DOHH2 (cell line): ENCODE data around the gene PGM5.

Source experiments
- H3F3A ChIP-seq: fragments of 200-600 bp; sonication (generic), shearing (Covaris generic); 2 replicates; pipeline ENCODE4 v1.6.0; 2016; ENCODE audit warnings: antibody characterized with exemption, mild to moderate bottlenecking; ENCODE audit not compliant: control insufficient read depth, insufficient read depth
- H3K27ac ChIP-seq: fragments of 200-600 bp; sonication (generic); 2 replicates; pipeline ENCODE4 v1.5.1; 2014; ENCODE audit warnings: low read depth, mild to moderate bottlenecking, low read length, moderate library complexity
- H3K27me3 ChIP-seq: fragments of 200-600 bp; sonication (generic); 2 replicates; pipeline ENCODE4 v1.6.1; 2014; ENCODE audit warnings: mild to moderate bottlenecking, low read length, mixed read lengths; ENCODE audit not compliant: control insufficient read depth
- H3K36me3 ChIP-seq: fragments of 200-600 bp; sonication (generic); 2 replicates; pipeline ENCODE4 v1.6.1; 2014; ENCODE audit warnings: mild to moderate bottlenecking, low read length, moderate library complexity, mixed read lengths; ENCODE audit not compliant: control insufficient read depth
- H3K4me1 ChIP-seq: fragments of 200-600 bp; sonication (generic); 2 replicates; pipeline ENCODE4 v1.6.1; 2014; ENCODE audit warnings: mild to moderate bottlenecking, low read length, mixed read lengths; ENCODE audit not compliant: control insufficient read depth
- H3K4me2 ChIP-seq: fragments of 200-600 bp; sonication (generic); 2 replicates; pipeline ENCODE4 v1.6.0; 2014; ENCODE audit warnings: mild to moderate bottlenecking, low read length, moderate library complexity
- H3K4me3 ChIP-seq: fragments of 200-600 bp; sonication (generic); 2 replicates; pipeline ENCODE4 v1.5.1; 2014; ENCODE audit warnings: mild to moderate bottlenecking, low read length, mixed read lengths
- H3K79me2 ChIP-seq: fragments of 200-600 bp; sonication (generic); 2 replicates; pipeline ENCODE4 v1.6.1; 2014; ENCODE audit warnings: mild to moderate bottlenecking, low read length, mixed read lengths; ENCODE audit not compliant: control insufficient read depth
- H3K9me2 ChIP-seq: fragments of 200-600 bp; sonication (generic); replicated peaks from 2 replicates; pipeline ENCODE4 v1.6.1; 2014; ENCODE audit warnings: mild to moderate bottlenecking, low read length, mixed read lengths; ENCODE audit not compliant: control insufficient read depth
- H3K9me3 ChIP-seq: fragments of 200-600 bp; sonication (generic); 2 replicates; pipeline ENCODE4 v1.6.1; 2014; ENCODE audit warnings: antibody characterized with exemption, low read length, mixed read lengths; ENCODE audit not compliant: control insufficient read depth, insufficient read depth
- H4K20me1 ChIP-seq: fragments of 200-600 bp; sonication (generic); 2 replicates; pipeline ENCODE4 v1.6.0; 2014; ENCODE audit warnings: low read depth, mild to moderate bottlenecking, antibody characterized with exemption, low read length, moderate library complexity; ENCODE audit not compliant: control insufficient read depth, insufficient read depth
- EZH2phosphoT487 ChIP-seq: fragments of 200-600 bp; sonication (generic); IDR thresholded peaks from 2 replicates; pipeline ENCODE4 v1.6.1; 2017; ENCODE audit warnings: borderline replicate concordance, mild to moderate bottlenecking, antibody characterized with exemption, low read length, moderate library complexity, mixed read lengths
- TF ChIP-seq, protein P1 (sequence below): fragments of 200-600 bp; sonication (generic); IDR thresholded peaks from one replicate; pipeline ENCODE4 v1.5.1; 2014; ENCODE audit warnings: antibody characterized with exemption, mild to moderate bottlenecking, low read depth, low read length; ENCODE audit not compliant: poor library complexity, severe bottlenecking

Gene PGM5

DNA sequence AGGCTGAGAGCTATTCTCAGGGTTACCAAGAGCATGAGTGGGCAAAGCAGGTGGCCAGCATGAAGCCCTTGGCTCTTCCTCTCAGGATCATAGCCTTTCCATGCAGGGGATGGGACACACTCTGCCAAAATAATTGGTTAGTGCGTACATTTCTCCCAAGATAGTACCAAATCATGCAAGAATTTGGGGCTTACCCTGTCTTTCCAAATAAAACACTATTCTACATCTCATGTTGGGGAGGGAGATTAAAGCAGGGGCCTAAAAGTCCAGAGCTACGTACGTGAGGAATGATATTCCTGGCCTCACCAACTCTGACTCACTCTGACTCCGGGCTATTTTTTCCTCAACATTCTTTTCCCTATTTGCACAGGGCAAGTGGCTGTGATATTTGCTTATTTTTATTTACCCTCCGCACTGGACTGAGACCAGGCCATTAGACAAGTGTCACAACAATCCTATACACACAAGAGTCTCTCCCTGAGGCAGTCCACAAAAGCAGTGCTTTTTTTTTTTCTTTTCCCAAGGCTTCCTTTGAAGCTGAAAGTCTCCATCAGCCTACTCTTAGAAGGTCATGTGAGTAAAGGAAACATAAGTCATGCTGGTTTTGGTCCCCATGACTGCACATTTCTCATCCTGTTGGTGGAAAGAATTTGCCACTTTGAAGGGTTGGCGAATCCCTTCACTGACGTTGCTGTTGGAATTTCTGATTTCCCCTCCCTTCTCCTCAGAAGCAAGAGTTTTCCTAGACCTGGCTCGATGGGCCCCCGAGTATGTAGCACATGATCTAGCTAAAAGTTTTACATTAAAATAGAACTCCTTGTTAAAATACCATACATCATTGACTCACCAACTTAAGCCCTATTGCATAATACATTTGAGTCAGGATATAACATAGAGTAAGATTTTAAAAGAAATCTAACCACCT is 144.3 kb downstream of the PGM5 start:
- TF ChIP-seq, protein P1, sequence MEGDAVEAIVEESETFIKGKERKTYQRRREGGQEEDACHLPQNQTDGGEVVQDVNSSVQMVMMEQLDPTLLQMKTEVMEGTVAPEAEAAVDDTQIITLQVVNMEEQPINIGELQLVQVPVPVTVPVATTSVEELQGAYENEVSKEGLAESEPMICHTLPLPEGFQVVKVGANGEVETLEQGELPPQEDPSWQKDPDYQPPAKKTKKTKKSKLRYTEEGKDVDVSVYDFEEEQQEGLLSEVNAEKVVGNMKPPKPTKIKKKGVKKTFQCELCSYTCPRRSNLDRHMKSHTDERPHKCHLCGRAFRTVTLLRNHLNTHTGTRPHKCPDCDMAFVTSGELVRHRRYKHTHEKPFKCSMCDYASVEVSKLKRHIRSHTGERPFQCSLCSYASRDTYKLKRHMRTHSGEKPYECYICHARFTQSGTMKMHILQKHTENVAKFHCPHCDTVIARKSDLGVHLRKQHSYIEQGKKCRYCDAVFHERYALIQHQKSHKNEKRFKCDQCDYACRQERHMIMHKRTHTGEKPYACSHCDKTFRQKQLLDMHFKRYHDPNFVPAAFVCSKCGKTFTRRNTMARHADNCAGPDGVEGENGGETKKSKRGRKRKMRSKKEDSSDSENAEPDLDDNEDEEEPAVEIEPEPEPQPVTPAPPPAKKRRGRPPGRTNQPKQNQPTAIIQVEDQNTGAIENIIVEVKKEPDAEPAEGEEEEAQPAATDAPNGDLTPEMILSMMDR, result no peak
- no peak for TF ChIP-seq EZH2phosphoT487
- no peaks in the 10 kb centered on the region for H3F3A ChIP-seq
- no peaks in the 10 kb centered on the region; the same call in 1 of the 2 replicates for H3K4me1 ChIP-seq
- no peaks in the 10 kb centered on the region for H3K9me3 ChIP-seq
- peaks cover 9% of the 10 kb centered on the region; the same call in 1 of the 2 replicates for H3K27me3 ChIP-seq
- H3K4me3 ChIP-seq, result no peak overlapping the region
- no peaks in the 10 kb centered on the region for H3K36me3 ChIP-seq
- H3K79me2 ChIP-seq, result no peaks in the 10 kb centered on the region
- H3K27ac ChIP-seq, result no peak overlapping the region
- H3K9me2 ChIP-seq, result no peaks in the 10 kb centered on the region
- H4K20me1 ChIP-seq, result no peaks in the 10 kb centered on the region
- no peak overlapping the region for H3K4me2 ChIP-seq

DNA sequence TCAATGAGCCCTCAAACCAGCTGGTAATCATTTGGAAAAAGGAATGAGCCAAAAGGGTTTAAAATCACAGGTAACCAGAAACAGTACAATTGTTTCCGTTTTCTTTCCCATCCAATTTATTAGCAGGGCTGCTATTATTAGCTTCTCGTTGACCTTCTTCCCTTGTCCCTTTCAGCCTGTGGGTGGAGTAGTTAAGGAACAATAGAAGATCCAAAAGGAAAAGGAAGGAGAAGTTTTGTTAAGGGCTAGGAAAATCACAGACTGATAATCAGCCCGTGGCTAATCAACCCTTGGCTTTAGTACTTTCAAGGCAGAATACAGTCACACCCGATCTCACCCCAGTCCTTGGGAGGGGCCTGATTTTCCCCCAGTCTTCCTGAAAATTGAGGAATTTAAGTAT is 145.9 kb downstream of the PGM5 start:
- H3K4me1 ChIP-seq, result peaks cover 7% of the 10 kb centered on the region
- H3K4me3 ChIP-seq, result no peak overlapping the region
- no peak overlapping the region for H3K27ac ChIP-seq
- no peaks in the 10 kb centered on the region for H3F3A ChIP-seq
- no peaks in the 10 kb centered on the region for H3K9me2 ChIP-seq
- H3K9me3 ChIP-seq, result no peaks in the 10 kb centered on the region
- TF ChIP-seq EZH2phosphoT487, result no peak
- H4K20me1 ChIP-seq, result no peaks in the 10 kb centered on the region
- no peaks in the 10 kb centered on the region for H3K79me2 ChIP-seq
- H3K27me3 ChIP-seq, result no peaks in the 10 kb centered on the region
- no peak overlapping the region for H3K4me2 ChIP-seq
- H3K36me3 ChIP-seq, result no peaks in the 10 kb centered on the region

DNA sequence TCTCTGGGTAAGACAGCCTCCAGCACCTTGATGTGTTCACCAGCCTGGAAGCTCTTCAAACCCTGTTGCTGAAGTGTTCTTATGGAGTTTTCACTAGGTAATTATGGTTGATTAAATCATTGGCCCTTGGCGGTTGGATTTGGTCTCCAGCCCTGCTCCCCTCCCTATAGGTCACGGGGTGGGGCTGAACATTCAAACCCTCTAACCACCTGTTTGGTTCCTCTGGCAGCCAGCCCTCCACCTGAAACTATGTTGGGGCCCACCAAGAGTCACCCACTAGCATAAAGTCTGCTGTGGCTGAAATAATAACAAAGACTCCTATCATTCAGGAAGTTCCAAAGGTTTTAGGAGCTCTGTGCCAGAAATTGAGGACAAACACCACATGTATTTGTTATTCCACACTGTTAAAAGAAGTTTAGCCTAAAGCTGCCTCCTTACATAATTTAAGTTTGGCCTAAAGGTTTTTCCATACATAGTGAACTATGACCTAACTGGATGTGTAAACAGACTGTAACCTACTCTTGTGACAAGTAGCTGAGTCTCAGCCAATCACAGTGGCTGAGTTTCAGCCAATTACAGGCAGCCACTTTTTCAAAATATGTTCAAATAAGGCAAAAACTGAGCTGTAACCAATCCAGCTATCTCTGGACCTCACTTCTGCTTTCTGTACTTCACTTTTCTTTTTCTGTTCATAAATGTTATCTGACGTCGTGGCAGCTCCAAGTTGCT is 149.4 kb downstream of the PGM5 start:
- Histone ChIP-seq H3K4me1 (peaks cover 7% of the 10 kb centered on the region), H4K20me1 (no peaks in the 10 kb centered on the region), H3K9me3 (no peaks in the 10 kb centered on the region), H3K9me2 (no peaks in the 10 kb centered on the region), H3F3A (no peaks in the 10 kb centered on the region), H3K4me2 (no peak overlapping the region), H3K27ac (no peak overlapping the region), H3K27me3 (no peaks in the 10 kb centered on the region), H3K79me2 (no peaks in the 10 kb centered on the region), H3K36me3 (no peaks in the 10 kb centered on the region), H3K4me3 (no peak overlapping the region)
- TF ChIP-seq, protein P1, result no peak
- TF ChIP-seq EZH2phosphoT487, result no peak
